Femur (tissue), 1 donor: Measurements from ENCODE around the gene FXYD7.
"Not testable (repeated sequence)": the region's sequence is repeated elsewhere in the genome, so short reads cannot be mapped to it uniquely, and the experiment has no call there.

Experiments used
- DNase-seq: peaks from one replicate; pipeline ENCODE4 v3.0.0-alpha.2; 2017

Gene FXYD7

GRCh38 chr19:35146746-35147459 lies 3.8 kb downstream of the FXYD7 start:
- no peak for DNase-seq

DNA sequence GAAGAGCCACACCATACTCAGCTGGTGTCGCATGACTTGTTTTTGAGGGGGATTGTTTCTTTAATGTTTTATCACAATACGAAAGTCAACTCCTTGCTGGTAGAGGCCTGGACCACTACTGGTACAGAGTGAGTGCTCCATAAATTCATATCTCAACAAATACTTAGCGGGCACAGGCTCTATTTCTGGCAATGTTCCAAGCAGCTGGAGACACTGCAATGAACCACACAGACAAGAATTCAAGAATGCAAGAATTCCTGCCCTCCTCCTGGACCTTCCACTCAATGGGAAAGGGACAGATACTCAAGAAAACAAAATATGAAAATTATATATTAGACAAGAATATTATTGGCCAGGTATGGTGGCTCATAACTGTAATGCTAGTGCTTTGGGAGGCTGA lies 6.4 kb downstream of the FXYD7 start:
- DNase-seq, result no peak

GRCh38 chr19:35150445-35150844 lies 7.4 kb downstream of the FXYD7 start:
- no peak for DNase-seq

GRCh38 chr19:35151273-35152065 lies 8.4 kb downstream of the FXYD7 start:
- DNase-seq, result no peak

GRCh38 chr19:35153129-35153522 lies 10.1 kb downstream of the FXYD7 start:
- DNase-seq, result not testable (repeated sequence)

GRCh38 chr19:35153701-35154524 lies 10.9 kb downstream of the FXYD7 start:
- DNase-seq, result no peak

DNA sequence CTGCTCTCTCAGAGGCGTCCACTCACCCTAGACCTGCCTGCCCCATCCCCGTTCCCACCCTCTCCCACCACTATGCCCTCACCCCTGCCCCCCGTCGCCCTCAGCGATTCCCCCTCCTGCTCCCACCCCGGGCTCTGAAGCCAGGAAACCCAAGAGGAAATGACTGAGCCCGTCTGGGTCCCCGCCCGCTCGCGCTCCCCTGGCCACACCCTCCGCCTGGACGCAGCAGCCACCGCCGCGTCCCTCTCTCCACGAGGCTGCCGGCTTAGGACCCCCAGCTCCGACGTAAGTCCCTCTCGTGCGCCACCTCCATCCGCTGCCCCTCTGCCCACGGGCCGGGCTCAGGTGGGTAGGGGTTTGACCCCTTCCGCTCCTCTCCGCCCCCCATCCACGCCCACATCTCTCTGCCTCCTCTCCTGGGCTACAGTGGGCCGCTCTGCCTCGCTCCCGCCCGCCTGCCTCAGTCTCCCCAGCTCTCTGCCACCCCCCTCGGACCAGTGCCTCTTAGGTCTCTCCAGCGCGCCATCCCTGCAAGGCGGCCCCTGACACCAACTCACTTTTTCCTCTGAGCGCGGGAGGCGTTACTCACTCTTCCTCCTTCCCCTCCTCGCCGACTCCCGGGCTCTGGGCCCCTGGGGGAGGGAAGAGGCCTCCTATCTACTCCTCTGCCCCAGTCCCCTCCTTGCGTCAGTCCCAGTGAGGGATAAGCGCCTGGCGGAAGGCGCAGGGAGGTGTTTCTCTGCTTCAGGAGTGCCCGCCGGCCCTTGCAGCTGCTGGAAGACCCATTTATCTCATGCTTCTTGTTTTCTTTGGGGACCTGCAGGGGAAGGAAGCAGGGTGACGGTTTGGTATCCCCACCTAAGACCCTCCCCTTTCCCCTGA lies 11.7 kb downstream of the FXYD7 start, which contains the start of gene FXYD5:
Gene FXYD5 (plus strand): TSS at position 211 of the 882 bp plus-strand sequence. CDS start 816 bp downstream, outside the sequence.
- peak; percentile 78 for DNase-seq

- no peak for DNase-seq
These were observed 12.4 kb downstream of the FXYD7 start for GRCh38 chr19:35155441-35155840.

GRCh38 chr19:35155981-35156672 lies 13.1 kb downstream of the FXYD7 start:
- DNase-seq, result no peak

- no peak for DNase-seq
These were observed 13.6 kb downstream of the FXYD7 start for GRCh38 chr19:35156673-35157014.

GRCh38 chr19:35157431-35157830 lies 14.4 kb downstream of the FXYD7 start:
- no peak for DNase-seq

DNA sequence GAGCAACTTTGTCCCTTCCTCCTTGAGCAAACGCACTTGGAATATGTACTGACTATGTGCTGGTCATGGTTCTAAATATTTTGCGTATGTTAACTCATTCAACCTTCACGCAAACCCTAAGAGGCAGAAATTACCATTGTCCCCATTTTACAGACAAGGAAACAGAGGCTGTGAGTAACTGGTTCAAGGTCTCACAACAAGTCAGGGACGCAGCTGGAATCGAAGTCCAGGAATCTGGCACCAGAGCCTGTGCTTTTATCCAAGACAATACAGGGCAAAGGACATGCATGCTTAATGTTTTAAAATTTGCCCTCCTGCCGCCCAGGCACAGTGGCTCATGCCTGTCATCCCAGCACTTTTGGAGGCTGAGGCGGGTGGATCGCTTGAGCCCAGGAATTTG lies 16.6 kb downstream of the FXYD7 start:
- no peak for DNase-seq

- DNase-seq, result no peak
These were observed 17.8 kb downstream of the FXYD7 start for GRCh38 chr19:35160629-35161433.

DNA sequence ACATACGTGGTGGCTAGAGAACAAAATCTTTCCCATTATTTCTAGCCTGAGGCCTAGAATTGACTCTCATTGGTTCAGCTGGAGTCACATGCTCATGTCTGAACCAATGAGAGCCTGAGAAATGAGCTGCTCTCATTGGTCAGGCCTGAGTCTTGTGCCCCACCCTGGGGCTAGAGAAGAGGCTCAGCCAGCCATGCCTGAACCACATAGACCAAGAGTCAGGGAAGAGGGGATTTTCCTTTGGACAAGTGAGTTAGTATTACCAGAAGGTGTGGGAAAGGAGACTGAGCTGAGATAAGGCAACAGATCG lies 18.3 kb downstream of the FXYD7 start:
- no peak for DNase-seq

DNA sequence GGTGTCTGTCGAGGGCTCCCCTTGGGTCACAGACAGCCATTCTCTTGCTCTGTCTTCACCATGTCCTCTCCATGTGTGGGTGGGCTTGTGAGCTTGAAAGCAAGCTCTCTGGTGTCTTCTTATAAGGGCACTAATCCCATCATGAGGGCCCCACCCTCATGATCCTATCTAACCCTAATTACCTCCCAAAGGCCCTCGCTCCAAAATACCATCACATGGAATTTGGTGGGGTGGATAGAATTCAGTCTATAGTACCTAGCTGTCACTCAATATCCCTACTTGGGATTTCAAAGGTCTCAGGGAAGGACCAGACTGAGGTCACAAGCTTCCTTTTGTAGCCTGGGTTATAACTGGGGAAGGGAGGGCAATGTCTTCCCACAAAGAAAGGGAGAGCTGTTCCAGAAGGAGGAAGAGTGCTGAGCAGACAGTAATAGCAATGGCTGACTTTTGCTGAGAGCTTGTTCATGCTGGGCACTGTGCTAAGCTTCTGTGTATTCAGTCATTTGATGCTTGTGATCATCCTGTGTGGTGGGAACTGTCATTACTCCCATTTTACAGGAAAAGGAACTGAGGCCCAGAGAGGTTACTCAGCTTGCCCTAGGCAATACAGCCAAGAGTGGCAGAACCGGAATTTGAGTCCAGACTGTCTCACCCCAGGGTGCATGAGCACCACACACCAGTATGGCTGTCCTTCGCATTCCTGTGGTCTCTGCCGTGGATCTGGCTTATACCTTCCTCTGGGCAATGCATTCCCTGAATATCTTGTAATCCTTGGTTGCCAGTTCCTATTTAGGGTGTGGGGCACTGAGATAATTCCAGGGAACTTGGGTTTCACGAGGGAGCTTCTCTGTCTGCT lies 19.6 kb downstream of the FXYD7 start:
- DNase-seq, result no peak

DNA sequence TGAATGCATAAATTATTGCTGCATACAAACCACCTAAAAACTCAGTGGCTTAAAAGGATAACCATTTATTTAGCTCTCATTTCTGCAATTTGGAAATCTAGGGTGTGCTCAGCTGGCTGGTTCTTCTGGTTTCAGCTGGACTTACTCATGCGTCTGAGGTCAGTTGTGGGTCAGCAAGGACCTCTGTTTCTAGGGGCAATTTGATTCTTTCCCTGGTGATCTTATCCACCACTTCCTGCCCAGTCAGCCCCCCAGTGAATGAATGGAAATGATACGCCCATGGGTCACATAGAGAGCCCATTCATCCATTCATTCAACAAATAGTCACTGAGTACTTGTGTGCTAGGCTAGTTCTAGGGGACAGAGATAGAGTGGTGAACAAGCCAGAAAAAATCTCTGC lies 21.4 kb downstream of the FXYD7 start:
- no peak for DNase-seq

- no peak for DNase-seq
These were observed 22.4 kb downstream of the FXYD7 start for GRCh38 chr19:35165200-35166058.

DNA sequence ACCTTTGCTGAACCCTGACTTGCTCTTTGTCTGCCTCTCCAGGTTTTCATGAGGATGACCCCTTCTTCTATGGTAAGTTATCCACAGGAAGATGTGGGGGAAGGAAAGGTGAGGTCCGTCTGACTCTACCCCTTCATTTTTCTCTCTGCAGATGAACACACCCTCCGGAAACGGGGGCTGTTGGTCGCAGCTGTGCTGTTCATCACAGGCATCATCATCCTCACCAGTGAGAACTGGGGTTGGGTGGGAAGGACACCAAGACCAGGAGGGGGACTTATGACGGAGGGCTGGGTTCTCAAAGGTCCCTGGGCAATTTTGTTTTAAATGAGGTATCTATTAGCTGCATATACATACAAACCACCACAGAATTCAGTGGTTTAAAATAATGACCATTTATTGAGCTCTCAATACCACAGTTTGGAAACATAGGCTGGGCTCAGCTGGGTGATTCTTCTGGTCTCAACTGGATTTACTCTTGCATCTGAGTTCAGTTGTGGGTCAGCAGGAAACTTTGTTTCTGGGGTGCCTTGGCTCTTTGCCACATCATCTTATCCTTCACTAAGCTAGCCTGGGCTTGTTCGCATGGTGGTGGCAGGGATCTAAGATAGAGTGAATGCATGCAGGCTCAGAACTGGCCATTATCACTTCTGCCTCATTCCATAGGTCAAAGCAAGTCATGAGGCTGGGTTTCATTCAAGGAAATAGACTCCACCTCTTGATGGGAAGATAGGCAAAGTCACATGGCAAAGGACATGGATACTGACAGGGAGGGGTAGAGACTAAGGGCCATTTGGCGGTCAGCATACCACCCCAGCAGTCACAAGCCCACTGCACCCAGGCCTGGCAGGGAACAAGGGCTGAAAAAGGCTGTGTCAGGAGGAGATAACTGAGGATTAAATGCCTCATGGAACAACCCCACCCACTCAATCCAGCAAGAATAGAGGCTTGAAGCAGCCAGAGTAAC lies 23.3 kb downstream of the FXYD7 start:
- DNase-seq, result no peak
